ENCODE measurements around the gene NFE2L2.

NFE2L2 gene

DNA sequence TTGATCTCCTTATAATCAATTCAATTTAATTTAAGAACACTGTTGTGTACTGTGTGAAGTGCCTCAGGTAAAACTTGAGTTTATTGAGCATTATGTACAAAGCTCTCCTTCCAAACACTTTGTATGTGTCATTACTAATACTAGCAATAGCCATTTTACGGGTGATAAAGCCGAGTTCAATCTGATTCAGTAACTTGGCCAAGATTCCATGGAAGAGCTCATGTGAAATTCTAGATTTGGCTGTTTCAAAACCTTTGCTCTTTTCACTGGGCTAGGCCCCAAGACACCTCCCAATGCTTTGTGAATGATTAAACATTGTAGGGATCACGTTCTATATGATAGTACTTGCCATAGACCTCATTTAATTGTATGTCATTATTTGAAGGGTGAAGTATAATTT is 8.9 kb upstream of the NFE2L2 start:
- no peaks in the 10 kb centered on the region for H3K27me3 ChIP-seq (ENCODE audit: insufficient read depth, poor library complexity, severe bottlenecking)
- H3K9me3 ChIP-seq (ENCODE audit: severe bottlenecking): no peaks in the 10 kb centered on the region
- H3K36me3 ChIP-seq (ENCODE audit: low read depth): no peaks in the 10 kb centered on the region
- no peak overlapping the region for H3K27ac ChIP-seq (ENCODE audit: poor library complexity, severe bottlenecking)
- TF ChIP-seq, protein P1, sequence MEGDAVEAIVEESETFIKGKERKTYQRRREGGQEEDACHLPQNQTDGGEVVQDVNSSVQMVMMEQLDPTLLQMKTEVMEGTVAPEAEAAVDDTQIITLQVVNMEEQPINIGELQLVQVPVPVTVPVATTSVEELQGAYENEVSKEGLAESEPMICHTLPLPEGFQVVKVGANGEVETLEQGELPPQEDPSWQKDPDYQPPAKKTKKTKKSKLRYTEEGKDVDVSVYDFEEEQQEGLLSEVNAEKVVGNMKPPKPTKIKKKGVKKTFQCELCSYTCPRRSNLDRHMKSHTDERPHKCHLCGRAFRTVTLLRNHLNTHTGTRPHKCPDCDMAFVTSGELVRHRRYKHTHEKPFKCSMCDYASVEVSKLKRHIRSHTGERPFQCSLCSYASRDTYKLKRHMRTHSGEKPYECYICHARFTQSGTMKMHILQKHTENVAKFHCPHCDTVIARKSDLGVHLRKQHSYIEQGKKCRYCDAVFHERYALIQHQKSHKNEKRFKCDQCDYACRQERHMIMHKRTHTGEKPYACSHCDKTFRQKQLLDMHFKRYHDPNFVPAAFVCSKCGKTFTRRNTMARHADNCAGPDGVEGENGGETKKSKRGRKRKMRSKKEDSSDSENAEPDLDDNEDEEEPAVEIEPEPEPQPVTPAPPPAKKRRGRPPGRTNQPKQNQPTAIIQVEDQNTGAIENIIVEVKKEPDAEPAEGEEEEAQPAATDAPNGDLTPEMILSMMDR (IDR thresholded peaks at IDR 0.05; ENCODE audit: poor library complexity, severe bottlenecking): no peak
- DNase-seq (ENCODE audit: low spot score) (no peak), ATAC-seq (ENCODE audit: low read depth) (no peak; the same call in 2 of the 3 replicates)
- no peak overlapping the region for H3K4me3 ChIP-seq (ENCODE audit: severe bottlenecking)
- H3K4me1 ChIP-seq (ENCODE audit: insufficient read depth, poor library complexity, severe bottlenecking): peaks cover 25% of the 10 kb centered on the region

DNA sequence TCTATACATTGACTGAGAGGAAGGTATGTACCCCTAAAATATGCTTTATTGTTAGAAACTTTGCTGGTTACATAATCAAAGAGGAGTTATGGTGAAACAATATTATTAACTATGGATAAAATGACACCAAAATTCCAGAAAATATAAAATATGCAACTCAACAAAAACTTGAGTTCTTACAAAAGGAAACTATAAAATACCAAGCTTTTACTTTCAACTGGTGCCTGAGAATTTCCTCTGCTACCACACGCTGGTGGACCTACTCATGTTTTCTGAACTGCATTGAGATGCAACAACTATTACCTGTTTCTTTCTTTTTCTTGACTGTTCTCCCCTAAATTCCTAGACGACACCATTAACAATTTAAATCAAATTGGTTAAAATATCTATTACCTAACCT is 8.2 kb upstream of the NFE2L2 start:
- Histone ChIP-seq H3K36me3 (ENCODE audit: low read depth) (no peaks in the 10 kb centered on the region), H3K27ac (ENCODE audit: poor library complexity, severe bottlenecking) (no peak overlapping the region), H3K4me3 (ENCODE audit: severe bottlenecking) (no peak overlapping the region), H3K4me1 (ENCODE audit: insufficient read depth, poor library complexity, severe bottlenecking) (peaks cover 25% of the 10 kb centered on the region), H3K27me3 (ENCODE audit: insufficient read depth, poor library complexity, severe bottlenecking) (no peaks in the 10 kb centered on the region), H3K9me3 (ENCODE audit: severe bottlenecking) (no peaks in the 10 kb centered on the region)
- TF ChIP-seq, protein P1 (IDR thresholded peaks at IDR 0.05; ENCODE audit: poor library complexity, severe bottlenecking): no peak
- ATAC-seq (ENCODE audit: low read depth): no peak
- DNase-seq (ENCODE audit: low spot score): no peak

GRCh38 chr2:177271981-177272666 is 7.6 kb upstream of the NFE2L2 start:
- TF ChIP-seq, protein P1 (IDR thresholded peaks at IDR 0.05; ENCODE audit: poor library complexity, severe bottlenecking): no peak
- DNase-seq (ENCODE audit: low spot score): no peak
- H3K4me3 ChIP-seq (ENCODE audit: severe bottlenecking): no peak overlapping the region
- no peak for ATAC-seq (ENCODE audit: low read depth)
- H3K4me1 ChIP-seq (ENCODE audit: insufficient read depth, poor library complexity, severe bottlenecking): peaks cover 25% of the 10 kb centered on the region
- no peaks in the 10 kb centered on the region for H3K27me3 ChIP-seq (ENCODE audit: insufficient read depth, poor library complexity, severe bottlenecking)
- H3K27ac ChIP-seq (ENCODE audit: poor library complexity, severe bottlenecking): no peak overlapping the region
- no peaks in the 10 kb centered on the region for H3K36me3 ChIP-seq (ENCODE audit: low read depth)
- no peaks in the 10 kb centered on the region for H3K9me3 ChIP-seq (ENCODE audit: severe bottlenecking)

DNA sequence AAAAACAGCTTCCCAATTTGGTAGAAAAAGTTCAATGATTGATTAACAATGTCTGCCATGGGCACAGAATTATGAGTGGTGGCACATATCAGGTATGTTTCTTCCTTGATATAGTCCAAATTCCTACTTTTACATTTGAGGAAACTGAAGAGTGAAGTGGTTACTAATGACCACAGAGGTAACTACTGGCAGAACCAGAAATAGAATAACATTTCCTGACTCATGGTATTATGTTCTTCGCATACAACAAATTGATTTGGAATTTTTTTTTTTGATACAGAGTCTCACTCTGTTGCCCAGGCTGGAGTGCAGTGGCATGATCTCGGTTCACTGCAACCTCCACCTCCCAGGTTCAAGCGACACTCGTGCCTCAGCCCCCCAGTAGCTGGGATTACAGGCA is 6.0 kb upstream of the NFE2L2 start:
- H3K27ac ChIP-seq (ENCODE audit: poor library complexity, severe bottlenecking): no peak overlapping the region
- H3K4me3 ChIP-seq (ENCODE audit: severe bottlenecking): no peak overlapping the region
- H3K4me1 ChIP-seq (ENCODE audit: insufficient read depth, poor library complexity, severe bottlenecking): peaks cover 36% of the 10 kb centered on the region
- no peak for DNase-seq (ENCODE audit: low spot score)
- no peaks in the 10 kb centered on the region for H3K36me3 ChIP-seq (ENCODE audit: low read depth)
- H3K9me3 ChIP-seq (ENCODE audit: severe bottlenecking): no peaks in the 10 kb centered on the region
- TF ChIP-seq, protein P1 (IDR thresholded peaks at IDR 0.05; ENCODE audit: poor library complexity, severe bottlenecking): no peak
- no peaks in the 10 kb centered on the region for H3K27me3 ChIP-seq (ENCODE audit: insufficient read depth, poor library complexity, severe bottlenecking)
- no peak for ATAC-seq (ENCODE audit: low read depth)

GRCh38 chr2:177268901-177269300 is 4.4 kb upstream of the NFE2L2 start:
- H3K9me3 ChIP-seq (ENCODE audit: severe bottlenecking): no peaks in the 10 kb centered on the region
- ATAC-seq (ENCODE audit: low read depth) (no peak), DNase-seq (ENCODE audit: low spot score) (no peak)
- no peaks in the 10 kb centered on the region for H3K36me3 ChIP-seq (ENCODE audit: low read depth)
- no peak overlapping the region for H3K4me3 ChIP-seq (ENCODE audit: severe bottlenecking)
- TF ChIP-seq, protein P1 (IDR thresholded peaks at IDR 0.05; ENCODE audit: poor library complexity, severe bottlenecking): no peak
- H3K27ac ChIP-seq (ENCODE audit: poor library complexity, severe bottlenecking): peak overlapping the region; percentile 14
- H3K4me1 ChIP-seq (ENCODE audit: insufficient read depth, poor library complexity, severe bottlenecking): peaks cover 34% of the 10 kb centered on the region
- H3K27me3 ChIP-seq (ENCODE audit: insufficient read depth, poor library complexity, severe bottlenecking): no peaks in the 10 kb centered on the region
